HepG2 (cell line): ENCODE data around the gene PKP4. TPM values are rescaled to one million over a fixed set of nuclear protein-coding genes. Genes with fewer than 3 reads are reported as not detected.
A peak's percentile ranks its signal among the peaks of the same experiment; 100 is the strongest.

Experiments used
- AHDC1 ChIP-seq: sonication (generic); formaldehyde crosslinking; IDR thresholded peaks from 2 replicates; pipeline ENCODE4 v1.5.1; 2020; ENCODE audit warnings: mild to moderate bottlenecking, missing genetic modification reagents, borderline replicate concordance
- ARID3A ChIP-seq: IDR thresholded peaks from 2 replicates; pipeline ENCODE4 v1.6.1; 2012; ENCODE audit warnings: low read depth, low read length, improper control_type of control experiment
- CEBPB ChIP-seq: IDR thresholded peaks from 2 replicates; pipeline ENCODE4 v1.6.1; 2011; ENCODE audit warnings: low read depth, low read length, improper control_type of control experiment, borderline replicate concordance
- EP300 ChIP-seq, 3 experiments: sonication (generic) in 1 of 3; formaldehyde crosslinking in 1 of 3; IDR thresholded peaks; 2 replicates each; pipeline versions ENCODE4 v1.5.1 to v1.6.1; 2011 to 2020; ENCODE audit warnings: low read depth in 2 of 3, low read length in 2 of 3, borderline replicate concordance in 1 of 3, improper control_type of control experiment in 1 of 3, mild to moderate bottlenecking in 1 of 3, missing genetic modification reagents in 1 of 3, moderate library complexity in 1 of 3
- FOXA1 ChIP-seq, 2 experiments: fragments of 450-650 bp in 1 of 2; sonication (generic) in 1 of 2; formaldehyde crosslinking in 1 of 2; IDR thresholded peaks; 2 replicates each; pipeline versions ENCODE4 v1.4.0 to v1.6.1; 2016 to 2020; ENCODE audit warnings: missing genetic modification reagents in 1 of 2
- FOXK1 ChIP-seq: sonication (generic); formaldehyde crosslinking; IDR thresholded peaks from 2 replicates; pipeline ENCODE4 v1.4.0; 2020; ENCODE audit warnings: low read depth, missing genetic modification reagents, borderline replicate concordance
- HOMEZ ChIP-seq: IDR thresholded peaks from 2 replicates; pipeline ENCODE4 v1.6.1; 2016; ENCODE audit warnings: low read depth
- KLF16 ChIP-seq, 2 experiments: sonication (generic) in 1 of 2; formaldehyde crosslinking in 1 of 2; IDR thresholded peaks; 2 replicates each; pipeline versions ENCODE4 v1.6.1 to v1.8.0; 2016 to 2023; ENCODE audit warnings: missing genetic modification reagents in 2 of 2, missing compliant biosample characterization in 1 of 2
- PPARG ChIP-seq: conservative IDR thresholded peaks from 2 replicates; pipeline ENCODE4 v1.6.1; 2016; ENCODE audit warnings: missing biosample characterization, missing genetic modification reagents
- RARA ChIP-seq: IDR thresholded peaks from 2 replicates; pipeline ENCODE4 v1.6.1; 2016; ENCODE audit warnings: missing genetic modification reagents, missing compliant biosample characterization
- REPIN1 ChIP-seq: sonication (generic); formaldehyde crosslinking; IDR thresholded peaks from 2 replicates; pipeline ENCODE4 v1.8.0; 2022; ENCODE audit warnings: missing genetic modification reagents, low read depth, mild to moderate bottlenecking, borderline replicate concordance
- SAP130 ChIP-seq: IDR thresholded peaks from 2 replicates; pipeline ENCODE4 v1.6.1; 2016; ENCODE audit warnings: low read depth
- SMC3 ChIP-seq: IDR thresholded peaks from 2 replicates; pipeline ENCODE4 v1.6.1; 2011; ENCODE audit warnings: low read length, improper control_type of control experiment
- SOX5 ChIP-seq: IDR thresholded peaks from 2 replicates; pipeline ENCODE4 v1.6.1; 2016; ENCODE audit warnings: borderline replicate concordance
- TCF7 ChIP-seq: sonication (generic); IDR thresholded peaks from 2 replicates; pipeline ENCODE4 v1.6.1; 2016; ENCODE audit warnings: antibody characterized with exemption, low read depth
- ZGPAT ChIP-seq: IDR thresholded peaks from 2 replicates; pipeline ENCODE4 v1.6.1; 2016; ENCODE audit warnings: mild to moderate bottlenecking
- ZNF652 ChIP-seq: IDR thresholded peaks from 2 replicates; pipeline ENCODE4 v1.6.1; 2016; ENCODE audit warnings: low read depth, borderline replicate concordance
- polyA plus RNA-seq, 8 experiments: library from polyadenylated mRNA; depleted of rRNA in 3 of 8; stranded (reverse) in 7 of 8; unstranded in 1 of 8; fragments of >200 nt; fragmentation: Illumina TruSeq in 4 of 8; extraction: Trizol in 4 of 8; gene quantifications; 2 replicates each; pipeline versions ENCODE4 v1.2.1 to v1.2.3, GENCODE V29; 2011 to 2016; ENCODE audit warnings: low read depth in 4 of 8, missing spikeins in 1 of 8, mixed read lengths in 1 of 8; ENCODE audit not compliant: insufficient read depth in 1 of 8
- total RNA-seq, 5 experiments: library from RNA; depleted of rRNA; stranded (reverse); fragments of >200 nt; fragmentation: Illumina TruSeq; extraction: Trizol; gene quantifications; 2 replicates each; pipeline ENCODE4 v1.2.3, GENCODE V29; 2016; ENCODE audit warnings: low read depth in 1 of 5

The PKP4 gene
- total and polyA plus RNA-seq, 2 of the 13 experiments (the other 11 are each of a cell fraction or from before 2014, with no cell fraction given): 80.9 to 90.5 TPM

- TF ChIP-seq ARID3A: peak; percentile 83
- 0 out of 2 replicates have a peak, but pooled peaks have one; percentile 41 for TF ChIP-seq SAP130
- TF ChIP-seq FOXA1 (IDR thresholded peaks at IDR 0.05): no peak
- peak; percentile 85 for TF ChIP-seq FOXA1 (CRISPR knock-in tag; IDR thresholded peaks at IDR 0.05)
- peak; percentile 46; the same call in 1 of the 2 replicates for TF ChIP-seq SOX5
- TF ChIP-seq PPARG (CRISPR knock-in tag): 0 out of 2 replicates have a peak, but pooled peaks have one; percentile 33
- TF ChIP-seq RARA: peak; percentile 8; the same call in 1 of the 2 replicates
- TF ChIP-seq ZGPAT (CRISPR knock-in tag): peak; percentile 37; the same call in 1 of the 2 replicates
- TF ChIP-seq CEBPB: peak; percentile 95
- no peak for TF ChIP-seq ZNF652 (CRISPR knock-in tag)
- 0 out of 2 replicates have a peak, but pooled peaks have one; percentile 39 for TF ChIP-seq FOXK1 (CRISPR knock-in tag)
- TF ChIP-seq EP300 (IDR thresholded peaks at IDR 0.05; ENCODE audit: low read depth in 2 of 2, low read length in 2 of 2): peak in 1 of 2 experiments; percentile 55; a peak in 2 of 4 replicates
- TF ChIP-seq EP300 (CRISPR knock-in tag; IDR thresholded peaks at IDR 0.05; ENCODE audit: borderline replicate concordance): no peak
- TF ChIP-seq TCF7: peak; percentile 27; the same call in 1 of the 2 replicates
- TF ChIP-seq KLF16 (CRISPR knock-in tag; IDR thresholded peaks at IDR 0.05): 0 out of 4 replicates have a peak, but pooled peaks of 1 of the 2 experiments have one; percentile 33
- no peak for TF ChIP-seq REPIN1 (CRISPR knock-in tag)
- TF ChIP-seq SMC3: 0 out of 2 replicates have a peak, but pooled peaks have one; percentile 11
- TF ChIP-seq AHDC1 (CRISPR knock-in tag): peak; percentile 31; the same call in 1 of the 2 replicates
- 0 out of 2 replicates have a peak, but pooled peaks have one; percentile 59 for TF ChIP-seq HOMEZ (CRISPR knock-in tag)
These were observed 129.7 kb downstream of the PKP4 start (continued) for GRCh38 chr2:158586491-158586890.
